GM20000 (cell line): ENCODE data around the gene ZNF343.

Source experiments
- DNase-seq: peaks from one replicate; pipeline ENCODE4 v3.0.0; 2012; ENCODE audit warnings: low spot score
- CTCF ChIP-seq: IDR thresholded peaks from 2 replicates; pipeline ENCODE4 v1.5.1; 2012; ENCODE audit warnings: mild to moderate bottlenecking, control low read depth; ENCODE audit errors: extremely low read depth, missing control alignments

ZNF343 gene

GRCh38 chr20:2519115-2519809 lies 10.5 kb upstream of the ZNF343 start:
- DNase-seq, result no peak
- TF ChIP-seq CTCF, result no peak

- TF ChIP-seq CTCF, result no peak
- DNase-seq, result no peak
These were observed 9.8 kb upstream of the ZNF343 start for GRCh38 chr20:2518558-2518957.

DNA sequence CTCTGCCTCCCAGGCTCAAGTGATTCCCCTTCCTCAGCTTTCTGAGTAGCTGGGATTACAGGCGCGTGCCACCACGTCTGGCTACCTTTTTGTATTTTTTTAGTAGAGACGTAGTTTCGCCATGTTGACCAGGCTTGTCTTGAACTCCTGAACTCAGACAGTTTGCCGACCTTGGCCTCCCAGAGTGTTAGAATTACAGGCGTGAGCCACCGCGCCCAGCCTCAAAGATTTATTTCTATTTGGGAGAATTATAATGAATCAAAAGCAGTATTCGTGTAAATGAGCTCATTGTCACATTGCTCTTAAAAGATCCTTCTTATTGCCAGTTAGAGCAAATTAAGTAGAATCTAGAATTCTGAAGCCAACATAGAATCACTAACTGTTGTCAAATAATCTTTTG lies 9.4 kb upstream of the ZNF343 start:
- no peak for DNase-seq
- no peak for TF ChIP-seq CTCF

DNA sequence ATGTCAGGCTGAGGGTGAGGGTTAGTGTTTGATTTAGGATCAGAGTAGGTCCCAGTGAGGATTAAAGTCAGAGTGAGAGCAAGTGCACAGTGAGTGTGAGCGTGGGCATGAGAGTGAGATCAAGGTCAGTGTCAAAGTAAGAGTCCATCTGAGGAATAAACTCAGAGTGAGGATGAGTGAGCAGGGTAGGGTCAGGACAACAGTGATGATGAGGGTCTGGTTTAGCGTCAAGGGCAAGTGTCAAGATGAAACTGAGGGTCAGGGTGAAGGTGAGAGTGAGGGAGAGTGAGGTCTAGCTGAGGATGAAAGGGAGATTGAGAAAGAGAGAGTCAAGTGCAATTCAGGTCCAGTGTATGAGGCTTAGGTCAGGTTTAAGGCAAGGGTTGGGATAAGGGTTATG lies 7.7 kb upstream of the ZNF343 start:
- DNase-seq, result no peak
- no peak for TF ChIP-seq CTCF

GRCh38 chr20:2515203-2515602 lies 6.5 kb upstream of the ZNF343 start:
- no peak for TF ChIP-seq CTCF
- DNase-seq, result no peak

DNA sequence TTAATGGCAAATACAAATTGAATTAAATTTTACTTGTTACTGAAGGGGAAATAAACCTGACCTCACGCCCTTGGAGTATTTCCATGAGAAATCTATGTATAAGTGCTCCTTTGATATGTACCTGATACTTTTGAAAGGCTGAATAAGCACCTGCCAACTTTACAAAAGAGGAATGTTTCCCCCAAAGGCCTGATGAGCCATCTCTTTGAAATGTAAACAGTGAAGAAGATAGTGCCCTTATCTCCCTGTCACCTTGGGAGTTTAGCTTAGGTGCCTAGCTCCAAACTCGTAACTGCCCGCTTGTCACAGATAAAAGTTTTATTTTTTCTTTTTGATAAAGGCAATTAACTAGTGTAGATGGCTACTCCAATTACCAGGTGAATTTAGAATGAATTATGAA lies 1.1 kb upstream of the ZNF343 start:
- DNase-seq, result no peak
- TF ChIP-seq CTCF, result no peak

- TF ChIP-seq CTCF, result no peak
- no peak for DNase-seq
These were observed 710 bp upstream of the ZNF343 start for GRCh38 chr20:2509468-2509781.
